ENCODE results near the gene RNF11.

DNA sequence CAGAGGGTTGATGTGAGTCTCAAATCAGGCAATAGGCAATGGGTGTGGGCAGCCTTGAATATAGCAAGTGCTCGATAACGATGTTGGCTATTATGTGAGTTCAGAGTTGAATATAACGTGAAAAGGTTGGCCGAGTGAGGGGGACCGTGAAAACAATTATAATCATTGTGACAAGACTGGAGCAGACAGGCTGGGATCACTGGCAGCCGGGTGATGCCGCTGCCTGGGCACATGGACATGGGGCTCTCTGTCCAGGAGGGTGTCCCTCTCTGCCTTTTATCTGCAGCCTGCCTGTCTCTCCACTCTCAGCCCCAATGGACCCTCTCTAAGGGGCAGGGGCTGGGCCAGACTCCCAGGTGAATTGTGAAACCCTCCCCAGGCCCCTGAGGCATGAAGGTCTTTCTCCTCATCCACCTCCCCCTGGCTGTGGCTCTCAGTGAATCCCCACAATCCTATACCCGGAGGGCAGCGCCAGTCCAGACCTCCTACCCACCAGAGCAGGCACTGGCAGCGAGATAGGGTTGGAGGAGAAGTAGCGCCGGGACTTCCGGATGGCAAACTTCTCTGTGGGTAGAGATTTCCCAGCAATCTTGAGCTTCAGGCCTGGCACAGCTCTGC lies 57.9 kb downstream of the RNF11 start:
- TF ChIP-seq, protein P1, sequence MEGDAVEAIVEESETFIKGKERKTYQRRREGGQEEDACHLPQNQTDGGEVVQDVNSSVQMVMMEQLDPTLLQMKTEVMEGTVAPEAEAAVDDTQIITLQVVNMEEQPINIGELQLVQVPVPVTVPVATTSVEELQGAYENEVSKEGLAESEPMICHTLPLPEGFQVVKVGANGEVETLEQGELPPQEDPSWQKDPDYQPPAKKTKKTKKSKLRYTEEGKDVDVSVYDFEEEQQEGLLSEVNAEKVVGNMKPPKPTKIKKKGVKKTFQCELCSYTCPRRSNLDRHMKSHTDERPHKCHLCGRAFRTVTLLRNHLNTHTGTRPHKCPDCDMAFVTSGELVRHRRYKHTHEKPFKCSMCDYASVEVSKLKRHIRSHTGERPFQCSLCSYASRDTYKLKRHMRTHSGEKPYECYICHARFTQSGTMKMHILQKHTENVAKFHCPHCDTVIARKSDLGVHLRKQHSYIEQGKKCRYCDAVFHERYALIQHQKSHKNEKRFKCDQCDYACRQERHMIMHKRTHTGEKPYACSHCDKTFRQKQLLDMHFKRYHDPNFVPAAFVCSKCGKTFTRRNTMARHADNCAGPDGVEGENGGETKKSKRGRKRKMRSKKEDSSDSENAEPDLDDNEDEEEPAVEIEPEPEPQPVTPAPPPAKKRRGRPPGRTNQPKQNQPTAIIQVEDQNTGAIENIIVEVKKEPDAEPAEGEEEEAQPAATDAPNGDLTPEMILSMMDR (IDR thresholded peaks at IDR 0.05) = no peak
- TF ChIP-seq POLR2AphosphoS5 (IDR thresholded peaks at IDR 0.05) (no peak), POLR2A (IDR thresholded peaks at IDR 0.05) (no peak)

All from prostate gland (tissue), 2 donors.